BJ (cell line): ENCODE results near the gene WAC. TPM values are rescaled to one million over a fixed set of nuclear protein-coding genes. Genes with fewer than 3 reads are reported as not detected.

Experiments
- CTCF ChIA-PET: fragments of 350-600 bp; formaldehyde crosslinking; extraction: SDS; loops from one replicate; lab custom pipeline; 2021; ENCODE audit warnings: antibody characterized with exemption, inconsistent platforms; lab: Yijun Ruan, JAX
- POLR2A ChIA-PET: fragments of 300-600 bp; sonication (Branson Sonifier 250); formaldehyde crosslinking; extraction: SDS; loops from one replicate; lab custom pipeline; 2021; ENCODE audit warnings: antibody characterized with exemption; lab: Charles Lee
- DNase-seq: peaks from one replicate; pipeline ENCODE4 v3.0.0-alpha.2; 2011; ENCODE audit warnings: low read depth
- H3K27me3 ChIP-seq: 2 replicates; pipeline ENCODE4 v1.6.0; 2011; ENCODE audit warnings: low read length; ENCODE audit not compliant: control insufficient read depth, insufficient read depth
- H3K36me3 ChIP-seq: 2 replicates; pipeline ENCODE4 v1.5.1; 2011; ENCODE audit warnings: low read length; ENCODE audit not compliant: control insufficient read depth, insufficient read depth
- H3K4me3 ChIP-seq: 2 replicates; pipeline ENCODE4 v1.5.1; 2011; ENCODE audit warnings: low read depth, mild to moderate bottlenecking, control low read depth, low read length
- polyA plus RNA-seq: library from polyadenylated mRNA; depleted of rRNA; stranded (reverse); fragments of >200 nt; gene quantifications from 2 replicates; pipeline ENCODE4 v1.2.3, GENCODE V29; 2011
- TF ChIP-seq, protein P1 (sequence below): IDR thresholded peaks from 2 replicates; pipeline ENCODE4 v1.5.1; 2011; ENCODE audit warnings: low read depth, mild to moderate bottlenecking, control low read depth, inconsistent platforms, low read length, moderate library complexity; ENCODE audit not compliant: insufficient read depth

WAC gene
- polyA plus RNA-seq, 1 experiment = 47.7 TPM

DNA sequence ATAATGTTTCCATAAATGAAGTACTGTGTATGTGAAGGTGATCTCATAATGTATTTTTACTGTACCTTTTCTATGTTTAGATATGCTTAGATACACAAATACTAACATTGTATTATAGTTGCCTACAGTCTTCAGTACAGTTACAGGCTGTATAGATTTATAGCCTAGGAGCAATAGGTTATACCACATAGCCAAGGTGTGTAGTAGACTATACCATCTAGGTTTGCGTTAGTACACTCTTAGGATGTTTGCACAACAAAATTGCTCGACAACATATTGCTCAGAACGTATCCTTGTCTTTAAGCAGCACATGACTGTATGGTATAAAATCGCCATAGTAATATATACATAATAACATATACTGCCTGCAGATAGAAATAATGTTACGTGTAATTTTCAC lies 42.9 kb downstream of the WAC start:
- ChIA-PET POLR2A (no interaction called here), CTCF (interaction anchor here (1.1 kb wide), 1 partner anchor 16 kb away, joined by 4 read pairs; no protein-coding TSS in a partner anchor)
- Histone ChIP-seq H3K27me3 (no peaks in the 10 kb centered on the region), H3K4me3 (no peak overlapping the region), H3K36me3 (peaks cover 4% of the 10 kb centered on the region; the same call in 1 of the 2 replicates)
- TF ChIP-seq, protein P1, sequence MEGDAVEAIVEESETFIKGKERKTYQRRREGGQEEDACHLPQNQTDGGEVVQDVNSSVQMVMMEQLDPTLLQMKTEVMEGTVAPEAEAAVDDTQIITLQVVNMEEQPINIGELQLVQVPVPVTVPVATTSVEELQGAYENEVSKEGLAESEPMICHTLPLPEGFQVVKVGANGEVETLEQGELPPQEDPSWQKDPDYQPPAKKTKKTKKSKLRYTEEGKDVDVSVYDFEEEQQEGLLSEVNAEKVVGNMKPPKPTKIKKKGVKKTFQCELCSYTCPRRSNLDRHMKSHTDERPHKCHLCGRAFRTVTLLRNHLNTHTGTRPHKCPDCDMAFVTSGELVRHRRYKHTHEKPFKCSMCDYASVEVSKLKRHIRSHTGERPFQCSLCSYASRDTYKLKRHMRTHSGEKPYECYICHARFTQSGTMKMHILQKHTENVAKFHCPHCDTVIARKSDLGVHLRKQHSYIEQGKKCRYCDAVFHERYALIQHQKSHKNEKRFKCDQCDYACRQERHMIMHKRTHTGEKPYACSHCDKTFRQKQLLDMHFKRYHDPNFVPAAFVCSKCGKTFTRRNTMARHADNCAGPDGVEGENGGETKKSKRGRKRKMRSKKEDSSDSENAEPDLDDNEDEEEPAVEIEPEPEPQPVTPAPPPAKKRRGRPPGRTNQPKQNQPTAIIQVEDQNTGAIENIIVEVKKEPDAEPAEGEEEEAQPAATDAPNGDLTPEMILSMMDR = no peak
- no peak for DNase-seq

DNA sequence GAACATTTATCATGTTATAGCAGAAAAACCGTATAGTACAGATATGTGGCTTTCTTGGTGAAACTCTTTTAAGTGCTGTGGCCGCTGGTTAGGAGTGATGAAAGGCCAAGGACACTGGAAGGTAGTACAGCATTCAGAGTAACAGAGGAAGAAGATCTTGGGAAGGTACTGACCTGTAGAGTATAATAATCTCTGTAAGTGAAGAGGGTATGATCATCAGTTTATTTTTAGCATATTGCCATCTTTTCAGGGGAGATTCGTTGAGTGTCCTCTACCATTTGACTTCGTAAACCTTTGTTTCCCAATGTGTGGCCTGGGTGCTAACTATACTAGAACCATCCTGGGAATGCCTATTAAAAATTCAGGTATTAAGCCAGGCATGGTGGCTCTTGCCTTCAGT lies 44.6 kb downstream of the WAC start:
- peaks cover 2% of the 10 kb centered on the region; the same call in 1 of the 2 replicates for H3K36me3 ChIP-seq
- POLR2A ChIA-PET = no interaction called here
- TF ChIP-seq, protein P1 = no peak

DNA sequence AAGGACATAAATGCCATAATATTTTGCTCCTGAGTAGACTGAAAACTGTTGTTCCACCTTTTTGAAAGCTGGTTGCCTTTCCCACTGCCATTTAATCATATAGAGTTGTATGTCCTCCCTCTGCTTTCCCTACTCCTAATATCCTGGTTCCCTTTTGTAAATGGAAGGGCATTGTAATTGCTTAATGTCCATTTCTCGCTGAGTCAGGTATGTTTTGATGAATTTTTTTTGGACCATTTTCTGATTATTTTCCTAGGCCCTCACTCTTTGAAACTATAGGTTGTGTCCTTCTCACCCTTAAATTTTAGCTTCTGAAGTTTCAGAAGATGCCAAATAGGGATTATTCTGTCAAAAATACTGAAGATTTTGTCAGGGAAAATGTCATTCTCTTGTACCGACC lies 45.5 kb downstream of the WAC start:
- ChIA-PET CTCF (no interaction called here), POLR2A (no interaction called here)
- peaks cover 2% of the 10 kb centered on the region; the same call in 1 of the 2 replicates for H3K36me3 ChIP-seq

More for the DNA sequence above, 44.6 kb downstream of the WAC start:
- H3K4me3 ChIP-seq = no peak overlapping the region
- no peak for DNase-seq
- H3K27me3 ChIP-seq = no peaks in the 10 kb centered on the region
- CTCF ChIA-PET = no interaction called here

DNA sequence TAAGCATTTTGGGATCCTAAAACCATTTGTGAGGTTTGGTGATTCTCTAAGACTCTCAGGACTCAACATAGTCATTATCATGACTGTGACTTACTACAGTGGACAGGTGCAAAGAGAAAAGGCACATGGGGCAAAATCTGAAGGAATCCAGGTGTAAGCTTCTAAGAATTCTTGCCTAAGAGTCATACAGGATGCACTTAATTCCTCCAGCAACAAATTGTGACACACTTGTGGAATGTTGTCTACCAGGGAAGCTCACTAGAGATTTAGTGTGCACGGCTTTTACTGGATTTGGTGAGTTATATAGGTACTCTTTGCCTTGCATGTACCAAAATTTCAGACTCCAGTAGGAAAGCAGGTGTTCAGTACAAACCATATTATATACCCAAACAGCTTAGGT lies 47.9 kb downstream of the WAC start:
- POLR2A ChIA-PET = no interaction called here
- CTCF ChIA-PET = interaction anchor here (1.1 to 1.3 kb wide), 2 partner anchors 14 to 16 kb away, joined by 4 read pairs; no protein-coding TSS in a partner anchor
- no peaks in the 10 kb centered on the region for H3K27me3 ChIP-seq
- H3K36me3 ChIP-seq = peaks cover 2% of the 10 kb centered on the region
- DNase-seq = no peak
- TF ChIP-seq, protein P1 = no peak
- H3K4me3 ChIP-seq = no peak overlapping the region

More for the DNA sequence above, 45.5 kb downstream of the WAC start:
- Histone ChIP-seq H3K27me3 (no peaks in the 10 kb centered on the region), H3K4me3 (no peak overlapping the region)
- no peak for DNase-seq
- TF ChIP-seq, protein P1 = no peak

DNA sequence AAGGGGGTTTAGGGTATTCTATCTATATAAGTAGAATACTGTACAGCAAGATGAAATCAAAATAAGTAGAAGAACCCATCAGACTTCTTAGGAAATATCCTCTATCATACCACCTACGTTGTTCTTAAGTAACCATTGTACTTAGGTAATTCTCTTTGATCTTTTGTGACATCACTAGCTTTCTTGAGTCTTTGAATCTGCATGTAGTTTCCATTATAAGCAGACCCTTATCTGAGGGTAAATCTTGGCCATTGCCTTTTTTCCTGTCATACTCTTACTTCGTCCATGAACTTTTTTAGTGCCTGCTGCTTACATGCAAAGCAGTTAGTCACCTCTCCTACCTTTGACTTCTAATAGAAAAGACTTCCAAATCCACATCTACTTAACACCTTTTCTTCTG lies 49.0 kb downstream of the WAC start:
- CTCF ChIA-PET = interaction anchor here (1.1 to 1.3 kb wide), 3 partner anchors 9 to 17 kb away, joined by 3 to 4 read pairs (median 4); no protein-coding TSS in a partner anchor
- Histone ChIP-seq H3K36me3 (peaks cover 2% of the 10 kb centered on the region), H3K27me3 (no peaks in the 10 kb centered on the region), H3K4me3 (no peak overlapping the region)
- POLR2A ChIA-PET = no interaction called here
- TF ChIP-seq, protein P1 = no peak
- no peak for DNase-seq
